HCT116 (cell line): ENCODE measurements around the gene SEC31B. TPM values are rescaled to one million over a fixed set of nuclear protein-coding genes. Genes with fewer than 3 reads are reported as not detected.

ENCODE experiments used
- ATAC-seq: fragments of 200-7000 bp; cut with Tn5 transposase; 2 replicates; pipeline ENCODE4 v1.9.1; 2020; ENCODE audit warnings: mild to moderate bottlenecking, moderate library complexity
- BruUV-seq: library from RNA; stranded (reverse); fragments of 400-500 nt; replicated peaks from 2 replicates; lab custom pipeline; 2021; lab: Mats Ljungman, UMichigan
- CTCF ChIA-PET: fragments of 300-600 bp; sonication (Branson Sonifier 250); formaldehyde crosslinking; loops from one replicate; lab custom pipeline; 2021; ENCODE audit warnings: antibody characterized with exemption; lab: Charles Lee
- POLR2A ChIA-PET: fragments of 300-600, 350-600 bp; sonication (Branson Sonifier 250); formaldehyde crosslinking; loops from one replicate; lab custom pipeline; 2021; ENCODE audit warnings: antibody characterized with exemption; lab: Charles Lee
- RAD21 ChIA-PET, 2 experiments: fragments of 300-600 bp; sonication (Branson Sonifier 250); formaldehyde crosslinking; loops; one replicate each; lab custom pipeline; 2023; ENCODE audit warnings: low total read pairs in 2 of 2; ENCODE audit not compliant: uncharacterized antibody in 2 of 2, unreplicated experiment in 2 of 2, low non-redundant PET in 1 of 2; lab: Charles Lee
- DNase-seq: peaks from one replicate; pipeline ENCODE4 v3.0.0-alpha.2; 2010; ENCODE audit warnings: low read depth, low spot score
- H2AFZ ChIP-seq: fragments of 200-600 bp; shearing (Covaris generic), sonication (generic); 2 replicates; pipeline ENCODE4 v1.6.1; 2017; ENCODE audit warnings: low read depth, mixed run types, mixed read lengths, antibody characterized with exemption, low read length; ENCODE audit not compliant: poor library complexity, severe bottlenecking
- H3K27ac ChIP-seq: 2 replicates; pipeline ENCODE4 v1.5.1; 2012; ENCODE audit warnings: low read depth, low read length
- H3K27me3 ChIP-seq: fragments of 200-600 bp; sonication (generic); 2 replicates; pipeline ENCODE4 v1.6.1; 2016; ENCODE audit warnings: mixed run types, low read length, mixed read lengths; ENCODE audit not compliant: insufficient read depth
- H3K36me3 ChIP-seq, 2 experiments: fragments of 200-500 bp in 1 of 2; fragments of 200-600 bp in 1 of 2; sonication (Bioruptor generic) in 1 of 2; sonication (generic) in 1 of 2; 2 replicates each; pipeline versions ENCODE4 v1.5.1 to v1.6.1; 2014 to 2016; ENCODE audit warnings: low read length in 2 of 2, inconsistent platforms in 1 of 2, mixed read lengths in 1 of 2, mixed run types in 1 of 2; ENCODE audit not compliant: insufficient read depth in 2 of 2, control insufficient read depth in 1 of 2
- H3K4me1 ChIP-seq, 2 experiments: fragments of 200-600 bp in 1 of 2; sonication (generic) in 1 of 2; 2 replicates each; pipeline versions ENCODE4 v1.5.1 to v1.6.1; 2012 to 2017; ENCODE audit warnings: low read length in 2 of 2, inconsistent platforms in 1 of 2, mild to moderate bottlenecking in 1 of 2, mixed read lengths in 1 of 2, mixed run types in 1 of 2, moderate library complexity in 1 of 2; ENCODE audit not compliant: insufficient read depth in 2 of 2, control insufficient read depth in 1 of 2
- H3K4me2 ChIP-seq: fragments of 200-600 bp; sonication (generic); 2 replicates; pipeline ENCODE4 v1.6.1; 2017; ENCODE audit warnings: mixed run types, low read length, mixed read lengths
- H3K4me3 ChIP-seq, 2 experiments: fragments of 200-600 bp in 1 of 2; sonication (generic) in 1 of 2; replicated peaks in 1 of 2; 2 replicates each; pipeline ENCODE4 v1.5.1; 2011 to 2016; ENCODE audit warnings: low read length in 2 of 2, control low read depth in 1 of 2, low read depth in 1 of 2, mild to moderate bottlenecking in 1 of 2, mixed read lengths in 1 of 2, mixed run types in 1 of 2
- H3K79me2 ChIP-seq: fragments of 200-600 bp; sonication (generic); 2 replicates; pipeline ENCODE4 v1.6.1; 2017; ENCODE audit warnings: mild to moderate bottlenecking, mixed run types, low read length, moderate library complexity, mixed read lengths; ENCODE audit not compliant: insufficient read depth
- H3K9ac ChIP-seq: fragments of 200-600 bp; sonication (generic); 2 replicates; pipeline ENCODE4 v1.6.1; 2016; ENCODE audit warnings: low read length, mixed read lengths
- H3K9me2 ChIP-seq: fragments of 200-600 bp; sonication (generic), shearing (Covaris generic); 2 replicates; pipeline ENCODE4 v1.6.1; 2017; ENCODE audit warnings: mixed run types, mild to moderate bottlenecking, moderate library complexity; ENCODE audit not compliant: insufficient read depth
- H3K9me3 ChIP-seq, 2 experiments: fragments of 200-500 bp in 1 of 2; fragments of 200-600 bp in 1 of 2; sonication (Bioruptor generic) in 1 of 2; sonication (generic) in 1 of 2; 2 replicates each; pipeline ENCODE4 v1.6.1; 2014 to 2017; ENCODE audit warnings: low read length in 2 of 2, mixed read lengths in 2 of 2, inconsistent platforms in 1 of 2, low read depth in 1 of 2, mild to moderate bottlenecking in 1 of 2, mixed run types in 1 of 2, moderate library complexity in 1 of 2; ENCODE audit not compliant: control insufficient read depth in 1 of 2, insufficient read depth in 1 of 2
- H4K20me1 ChIP-seq: fragments of 200-600 bp; sonication (generic), shearing (Covaris generic); 2 replicates; pipeline ENCODE4 v1.6.1; 2017; ENCODE audit warnings: mixed run types, mild to moderate bottlenecking, moderate library complexity; ENCODE audit not compliant: insufficient read depth
- ATF3 ChIP-seq: IDR thresholded peaks from 2 replicates; pipeline ENCODE4 v1.6.1; 2012
- CBX3 ChIP-seq: IDR thresholded peaks from 2 replicates; pipeline ENCODE4 v1.6.1; 2012; ENCODE audit warnings: low read depth
- CEBPB ChIP-seq: IDR thresholded peaks from 2 replicates; pipeline ENCODE4 v1.6.1; 2012; ENCODE audit warnings: low read depth
- ELF1 ChIP-seq: IDR thresholded peaks from 2 replicates; pipeline ENCODE4 v1.6.1; 2012; ENCODE audit warnings: low read depth, borderline replicate concordance
- EZH2 ChIP-seq: fragments of 200-600 bp; sonication (generic); IDR thresholded peaks from 2 replicates; pipeline ENCODE4 v1.6.1; 2017; ENCODE audit warnings: antibody characterized with exemption, mixed run types
- FOSL1 ChIP-seq: IDR thresholded peaks from 2 replicates; pipeline ENCODE4 v1.6.1; 2012; ENCODE audit warnings: low read depth
- JUND ChIP-seq: IDR thresholded peaks from 2 replicates; pipeline ENCODE4 v1.6.1; 2012
- MAX ChIP-seq: IDR thresholded peaks from 2 replicates; pipeline ENCODE4 v1.6.1; 2012
- POLR2AphosphoS5 ChIP-seq: IDR thresholded peaks from 2 replicates; pipeline ENCODE4 v1.6.1; 2011; ENCODE audit warnings: mild to moderate bottlenecking, low read depth, low read length, moderate library complexity
- REST ChIP-seq: IDR thresholded peaks from 2 replicates; pipeline ENCODE4 v1.6.1; 2012; ENCODE audit warnings: low read depth
- SP1 ChIP-seq: IDR thresholded peaks from 2 replicates; pipeline ENCODE4 v1.6.1; 2012; ENCODE audit warnings: low read depth
- TCF7L2 ChIP-seq: IDR thresholded peaks from 2 replicates; pipeline ENCODE4 v1.7.0; 2011; ENCODE audit warnings: borderline replicate concordance, inconsistent platforms; ENCODE audit not compliant: insufficient read depth, insufficient read length; ENCODE audit errors: extremely low read depth
- ZBTB33 ChIP-seq: IDR thresholded peaks from 2 replicates; pipeline ENCODE4 v1.6.1; 2011; ENCODE audit warnings: mild to moderate bottlenecking, low read length, moderate library complexity; ENCODE audit not compliant: insufficient replicate concordance; ENCODE audit errors: extremely low read depth
- ZFX ChIP-seq: fragments of 450-650 bp; IDR thresholded peaks from 2 replicates; pipeline ENCODE4 v1.6.1; 2017
- ZNF274 ChIP-seq: fragments of 200-500 bp; sonication (Bioruptor generic); IDR thresholded peaks from 2 replicates; pipeline ENCODE4 v1.6.1; 2014; ENCODE audit warnings: mild to moderate bottlenecking, low read depth, low read length, inconsistent platforms
- intact Hi-C: fragments of 100-400 bp; cut with micrococcal nuclease; formaldehyde crosslinking; loops from 2 replicates; pipeline ENCODE4 v1.10.0; 2022
- total RNA-seq: library from RNA; stranded (reverse); gene quantifications from one replicate; pipeline ENCODE4 v1.2.1, GENCODE V29; 2021; ENCODE audit not compliant: unreplicated experiment

The SEC31B gene
- total RNA-seq, 1 experiment from 2014 or later: 30.9 TPM

GRCh38 chr10:100508266-100508665, 11.4 kb downstream of the SEC31B start (continued):
- TF ChIP-seq ZBTB33 (no peak), ATF3 (no peak), SP1 (no peak), POLR2AphosphoS5 (no peak)
- TF ChIP-seq, all 23 proteins: peak for 0

GRCh38 chr10:100507357-100507732, 12.3 kb downstream of the SEC31B start:
- CTCF ChIA-PET: interaction anchor here (2.6 to 2.7 kb wide), 2 partner anchors 11 to 163 kb away, joined by 27 to 30 read pairs; no protein-coding TSS in a partner anchor
- Histone ChIP-seq H3K27me3 (no peaks in the 10 kb centered on the region), H2AFZ (no peak overlapping the region), H4K20me1 (no peaks in the 10 kb centered on the region), H3K79me2 (no peaks in the 10 kb centered on the region), H3K4me1 (peaks cover 0 to 4% of the 10 kb centered on the region in 2 experiments; a peak in 1 of 4 replicates), H3K9me3 (no peaks in the 10 kb centered on the region), H3K27ac (no peak overlapping the region), H3K4me2 (no peak overlapping the region), H3K9ac (no peak overlapping the region), H3K36me3 (peaks cover 19 to 33% of the 10 kb centered on the region in 2 experiments; a peak in 3 of 4 replicates), H3K4me3 (no peak overlapping the region), H3K9me2 (no peaks in the 10 kb centered on the region)
- RAD21 ChIA-PET: no interaction called here
- intact Hi-C loops: no loop called here
- BruUV-seq: no TSS peak
- POLR2A ChIA-PET: no interaction called here
- no peak for TF ChIP-seq ZNF274
- TF ChIP-seq CBX3: no peak
- no peak for TF ChIP-seq ZFX
- no peak for TF ChIP-seq EZH2
- TF ChIP-seq REST: no peak
- no peak for TF ChIP-seq SP1
- TF ChIP-seq JUND: no peak
- no peak for TF ChIP-seq ELF1
- no peak for TF ChIP-seq TCF7L2
- no peak for TF ChIP-seq CEBPB
- TF ChIP-seq FOSL1: no peak
- TF ChIP-seq MAX: no peak
- no peak for ATAC-seq
- no peak for DNase-seq
